ENCODE data around the gene ZFAND2A.

DNA sequence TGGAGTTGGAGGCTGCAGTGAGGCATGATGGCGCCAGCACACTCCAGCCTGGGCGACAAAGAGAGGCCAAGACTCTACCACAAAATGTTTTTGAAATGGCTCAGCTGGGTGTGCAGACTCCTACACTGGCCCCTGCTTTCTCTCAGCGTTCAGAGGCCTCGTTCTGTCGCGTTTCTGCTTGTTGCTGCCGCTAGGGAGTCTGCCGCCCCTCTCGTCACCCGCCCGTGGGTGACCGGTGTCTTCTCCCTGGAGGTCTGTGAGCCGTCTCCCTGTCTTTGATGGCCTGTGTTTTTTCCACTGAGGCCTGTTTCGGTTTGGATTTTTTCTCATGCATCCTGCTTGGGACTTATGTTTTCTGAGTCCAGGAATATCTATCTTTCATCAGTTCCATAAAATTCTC is 49.1 kb upstream of the ZFAND2A start:
- TF ChIP-seq POLR2AphosphoS5 (IDR thresholded peaks at IDR 0.05) (no peak), POLR2A (IDR thresholded peaks at IDR 0.05) (no peak)
- TF ChIP-seq, protein P1, sequence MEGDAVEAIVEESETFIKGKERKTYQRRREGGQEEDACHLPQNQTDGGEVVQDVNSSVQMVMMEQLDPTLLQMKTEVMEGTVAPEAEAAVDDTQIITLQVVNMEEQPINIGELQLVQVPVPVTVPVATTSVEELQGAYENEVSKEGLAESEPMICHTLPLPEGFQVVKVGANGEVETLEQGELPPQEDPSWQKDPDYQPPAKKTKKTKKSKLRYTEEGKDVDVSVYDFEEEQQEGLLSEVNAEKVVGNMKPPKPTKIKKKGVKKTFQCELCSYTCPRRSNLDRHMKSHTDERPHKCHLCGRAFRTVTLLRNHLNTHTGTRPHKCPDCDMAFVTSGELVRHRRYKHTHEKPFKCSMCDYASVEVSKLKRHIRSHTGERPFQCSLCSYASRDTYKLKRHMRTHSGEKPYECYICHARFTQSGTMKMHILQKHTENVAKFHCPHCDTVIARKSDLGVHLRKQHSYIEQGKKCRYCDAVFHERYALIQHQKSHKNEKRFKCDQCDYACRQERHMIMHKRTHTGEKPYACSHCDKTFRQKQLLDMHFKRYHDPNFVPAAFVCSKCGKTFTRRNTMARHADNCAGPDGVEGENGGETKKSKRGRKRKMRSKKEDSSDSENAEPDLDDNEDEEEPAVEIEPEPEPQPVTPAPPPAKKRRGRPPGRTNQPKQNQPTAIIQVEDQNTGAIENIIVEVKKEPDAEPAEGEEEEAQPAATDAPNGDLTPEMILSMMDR (IDR thresholded peaks at IDR 0.05) = no peak
